ENCODE measurements around the gene CCR3. TPM values are rescaled to one million over a fixed set of nuclear protein-coding genes. Genes with fewer than 3 reads are reported as not detected.

Gene CCR3
- total and polyA plus RNA-seq, 8 donors, result 0.22 TPM; not detected in 7

DNA sequence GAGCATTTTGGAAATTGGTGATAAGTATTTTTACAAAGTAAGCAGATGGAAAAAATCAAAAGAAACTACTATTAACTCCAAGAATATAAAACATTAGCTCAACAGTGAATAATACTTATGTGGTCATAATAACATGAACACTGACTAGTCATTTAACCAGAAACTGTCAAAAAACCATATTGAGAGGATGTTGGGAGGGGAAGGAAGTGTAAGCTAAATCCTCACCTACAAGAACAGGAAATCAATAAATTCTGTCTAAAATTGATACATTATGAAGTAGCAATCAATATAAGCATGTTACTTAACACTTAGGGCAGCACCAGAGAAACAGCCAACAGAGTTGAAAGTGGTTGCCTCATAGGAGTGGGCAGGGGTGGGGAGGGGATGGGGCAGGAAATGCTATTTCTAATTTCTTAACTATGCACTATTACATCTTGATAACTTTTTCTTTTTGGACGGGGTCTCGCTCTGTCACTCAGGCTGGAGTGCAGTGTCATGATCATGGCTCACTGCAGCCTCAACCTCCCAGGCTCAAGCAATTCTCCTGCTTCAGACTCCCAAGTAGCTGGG, 41.7 kb downstream of the CCR3 start:
- intact Hi-C loops (cut with DNase I), result no loop called here
- no peak for TF ChIP-seq CTCF (IDR thresholded peaks at IDR 0.05)
- no peak for ATAC-seq
- Histone ChIP-seq H3K4me1 (no peaks in the 10 kb centered on the region), H3K27me3 (no peaks in the 10 kb centered on the region), H3K4me3 (no peak overlapping the region), H3K27ac (no peak overlapping the region), H3K36me3 (no peaks in the 10 kb centered on the region), H3K9me3 (no peaks in the 10 kb centered on the region)
- no peak for DNase-seq
- no peak for FAIRE-seq
- 65 to 76% methylated on average over 2 of the region's 2 CpGs for WGBS, 2 donors

DNA sequence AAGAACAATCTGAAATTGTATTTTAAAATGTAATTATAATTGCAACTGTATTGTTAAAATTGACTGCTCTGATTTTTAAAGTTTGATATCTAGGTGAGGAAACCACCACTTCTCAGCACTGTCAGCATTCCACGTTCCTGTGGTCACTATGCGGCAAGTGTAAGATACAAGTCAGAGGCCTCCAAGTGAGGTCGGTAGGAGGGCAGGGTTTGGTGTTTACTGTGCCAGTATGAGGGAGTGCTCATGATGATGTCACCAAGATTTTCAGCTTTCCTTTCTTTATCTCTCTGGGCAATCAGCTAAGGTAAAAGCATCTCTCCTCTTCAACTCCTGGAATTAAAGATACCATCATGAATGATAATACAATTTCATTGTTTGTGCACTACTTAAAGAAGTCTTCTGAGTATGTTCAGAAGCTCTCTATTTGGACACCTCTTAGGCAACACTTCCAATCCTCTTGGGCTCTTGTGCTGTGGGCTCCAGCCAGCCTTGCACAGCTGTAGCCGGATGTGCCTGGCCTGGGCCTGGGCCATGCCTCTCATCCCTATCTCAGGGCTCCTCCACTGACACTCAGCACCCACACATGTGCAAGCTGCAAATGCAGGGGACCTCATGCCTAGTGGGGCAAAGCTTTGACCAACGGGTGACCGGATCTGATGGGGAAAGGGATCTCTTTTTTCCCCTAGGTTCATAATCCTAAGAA, 42.9 kb downstream of the CCR3 start:
- TF ChIP-seq CTCF (IDR thresholded peaks at IDR 0.05), result no peak
- 65 to 70% methylated on average over 6 of the region's 6 CpGs for WGBS, 2 donors
- H3K4me1 ChIP-seq, result no peaks in the 10 kb centered on the region
- no peak for ATAC-seq
- intact Hi-C loops (cut with DNase I), result no loop called here
- no peak overlapping the region for H3K27ac ChIP-seq
- FAIRE-seq, result no peak
- no peaks in the 10 kb centered on the region for H3K9me3 ChIP-seq
- H3K4me3 ChIP-seq, result no peak overlapping the region
- H3K27me3 ChIP-seq, result no peaks in the 10 kb centered on the region
- no peak for DNase-seq
- no peaks in the 10 kb centered on the region for H3K36me3 ChIP-seq

DNA sequence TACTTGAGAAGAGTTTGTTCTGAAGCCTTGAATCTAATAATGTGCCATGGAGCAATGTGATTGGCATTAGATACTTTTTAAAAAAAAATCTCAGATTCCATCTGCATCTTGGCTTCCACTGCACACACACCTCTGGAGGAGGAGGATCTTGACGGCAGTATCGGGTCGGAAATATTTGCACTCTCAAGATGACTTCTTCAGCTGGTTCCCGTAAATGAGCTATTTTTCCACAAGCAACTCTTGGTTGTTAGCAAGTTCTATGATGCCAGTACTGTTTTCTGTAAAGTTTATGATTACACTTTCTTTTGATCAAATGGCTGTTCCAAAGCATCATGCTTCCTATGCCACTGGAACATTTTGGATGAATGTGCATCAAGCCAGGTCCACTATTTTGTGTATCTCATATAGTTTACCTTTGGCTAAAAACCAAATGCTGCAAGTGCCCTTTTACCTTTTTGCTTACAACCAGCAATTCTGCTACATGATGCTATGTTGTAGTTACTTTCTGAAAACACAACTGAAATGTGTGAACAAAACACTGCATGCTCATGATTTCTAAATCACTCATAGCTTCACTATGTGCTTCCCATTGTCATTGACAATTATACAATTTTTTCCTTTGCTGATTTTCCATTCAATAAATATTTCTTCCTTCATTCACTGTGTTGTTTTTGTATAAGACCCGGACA, 43.8 kb downstream of the CCR3 start:
- no peaks in the 10 kb centered on the region for H3K27me3 ChIP-seq
- H3K9me3 ChIP-seq, result no peaks in the 10 kb centered on the region
- ATAC-seq, result no peak
- FAIRE-seq, result no peak
- no peak for TF ChIP-seq CTCF (IDR thresholded peaks at IDR 0.05)
- no peaks in the 10 kb centered on the region for H3K36me3 ChIP-seq
- H3K4me1 ChIP-seq, result no peaks in the 10 kb centered on the region
- intact Hi-C loops (cut with DNase I), result no loop called here
- 73 to 82% methylated on average over 5 of the region's 5 CpGs for WGBS, 2 donors
- H3K4me3 ChIP-seq, result no peak overlapping the region
- no peak overlapping the region for H3K27ac ChIP-seq
- no peak for DNase-seq

GRCh38 chr3:46286947-46287565, 44.8 kb downstream of the CCR3 start:
- DNase-seq (no peak), FAIRE-seq (no peak), ATAC-seq (no peak)
- Histone ChIP-seq H3K4me1 (no peaks in the 10 kb centered on the region), H3K27ac (no peak overlapping the region), H3K27me3 (no peaks in the 10 kb centered on the region), H3K4me3 (no peak overlapping the region), H3K36me3 (no peaks in the 10 kb centered on the region), H3K9me3 (no peaks in the 10 kb centered on the region)
- TF ChIP-seq CTCF (IDR thresholded peaks at IDR 0.05), result no peak
- 59 to 60% methylated on average over 5 of the region's 5 CpGs for WGBS, 2 donors
- intact Hi-C loops (cut with DNase I), result no loop called here

Measured in pancreas (tissue), 10 donors.